Measurements from ENCODE around the gene EYS.

EYS gene

DNA sequence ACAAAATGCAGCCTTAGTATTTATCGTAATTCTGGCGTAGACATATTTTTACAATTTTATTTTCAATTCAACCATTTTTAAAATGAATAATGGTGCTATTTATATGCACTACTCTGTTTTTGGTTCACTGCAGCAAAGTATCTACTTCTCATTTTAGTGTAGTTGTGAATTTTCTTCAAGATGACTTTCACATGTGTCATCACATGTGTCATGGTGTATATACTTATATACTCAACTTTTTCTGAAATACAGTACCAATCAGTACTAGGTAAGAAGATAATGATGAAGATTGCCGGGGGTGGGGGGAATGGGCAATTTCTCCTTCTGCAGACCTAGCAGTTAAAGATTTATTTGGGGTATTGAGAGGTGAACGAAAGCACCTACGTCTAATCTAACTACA is 1436.9 kb downstream of the EYS start:
- no peak for TF ChIP-seq CTCF (IDR thresholded peaks at IDR 0.05; ENCODE audit: extremely low read depth, insufficient read depth, missing control alignments)
- in situ Hi-C loops (cut with MboI; ENCODE audit: low pct_unique_long_range_greater_than_20kb, low sequenced_read_pairs, unreplicated experiment) = no loop called here
- DNase-seq (ENCODE audit: low spot score) = no peak

- no peak for TF ChIP-seq CTCF (IDR thresholded peaks at IDR 0.05; ENCODE audit: extremely low read depth, insufficient read depth, missing control alignments)
- in situ Hi-C loops (cut with MboI; ENCODE audit: low pct_unique_long_range_greater_than_20kb, low sequenced_read_pairs, unreplicated experiment) = no loop called here
- peak; percentile 10 for DNase-seq (ENCODE audit: low spot score)
These were observed 1440.6 kb downstream of the EYS start for GRCh38 chr6:64266351-64266821.

GRCh38 chr6:64263778-64264177 is 1443.2 kb downstream of the EYS start:
- in situ Hi-C loops (cut with MboI; ENCODE audit: low pct_unique_long_range_greater_than_20kb, low sequenced_read_pairs, unreplicated experiment) = no loop called here
- no peak for TF ChIP-seq CTCF (IDR thresholded peaks at IDR 0.05; ENCODE audit: extremely low read depth, insufficient read depth, missing control alignments)
- no peak for DNase-seq (ENCODE audit: low spot score)

DNA sequence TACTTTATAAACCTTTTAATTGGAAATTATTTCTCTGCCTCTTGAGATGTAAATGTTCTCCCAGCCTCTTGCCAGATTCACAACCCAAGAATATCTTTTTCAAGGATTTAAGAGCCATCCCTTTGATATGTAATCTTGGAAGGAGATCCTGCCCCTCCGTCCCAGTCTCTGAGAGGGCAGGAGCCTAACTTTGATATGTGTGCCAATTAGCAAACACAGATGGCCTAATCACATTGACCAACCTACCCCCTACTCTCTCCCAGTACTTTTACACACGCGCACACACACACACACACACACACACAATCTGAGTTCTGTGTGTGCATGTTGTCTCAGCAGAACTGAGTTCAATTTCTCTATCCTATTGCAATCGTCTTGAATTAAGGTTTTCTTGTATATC is 1447.7 kb downstream of the EYS start:
- in situ Hi-C loops (cut with MboI; ENCODE audit: low pct_unique_long_range_greater_than_20kb, low sequenced_read_pairs, unreplicated experiment) = no loop called here
- TF ChIP-seq CTCF (IDR thresholded peaks at IDR 0.05; ENCODE audit: extremely low read depth, insufficient read depth, missing control alignments) = no peak
- DNase-seq (ENCODE audit: low spot score) = no peak

- no peak for TF ChIP-seq CTCF (IDR thresholded peaks at IDR 0.05; ENCODE audit: extremely low read depth, insufficient read depth, missing control alignments)
- no peak for DNase-seq (ENCODE audit: low spot score)
- in situ Hi-C loops (cut with MboI; ENCODE audit: low pct_unique_long_range_greater_than_20kb, low sequenced_read_pairs, unreplicated experiment) = no loop called here
These were observed 1448.3 kb downstream of the EYS start for GRCh38 chr6:64258752-64259151.

- in situ Hi-C loops (cut with MboI; ENCODE audit: low pct_unique_long_range_greater_than_20kb, low sequenced_read_pairs, unreplicated experiment) = no loop called here
- DNase-seq (ENCODE audit: low spot score) = no peak
- TF ChIP-seq CTCF (IDR thresholded peaks at IDR 0.05; ENCODE audit: extremely low read depth, insufficient read depth, missing control alignments) = no peak
These were observed 1448.7 kb downstream of the EYS start for GRCh38 chr6:64258302-64258701.

DNA sequence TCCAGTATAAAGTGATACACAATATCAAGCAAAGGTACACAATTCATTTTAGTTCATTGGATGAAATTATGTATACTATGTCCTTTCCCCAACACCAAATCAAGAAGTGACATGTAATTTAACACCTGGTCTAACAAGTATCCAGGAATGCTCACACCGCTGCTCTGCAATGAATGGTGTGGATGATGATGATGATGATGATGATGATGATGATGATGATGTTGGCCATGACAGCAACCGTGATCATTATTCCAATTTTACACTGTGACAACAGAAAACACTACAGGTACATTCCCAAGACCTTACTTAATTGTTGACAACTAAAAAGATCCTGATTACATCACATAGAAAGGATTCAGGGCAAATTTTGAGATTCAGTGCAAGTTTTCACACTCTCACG is 1449.4 kb downstream of the EYS start:
- DNase-seq (ENCODE audit: low spot score) = no peak
- in situ Hi-C loops (cut with MboI; ENCODE audit: low pct_unique_long_range_greater_than_20kb, low sequenced_read_pairs, unreplicated experiment) = no loop called here
- no peak for TF ChIP-seq CTCF (IDR thresholded peaks at IDR 0.05; ENCODE audit: extremely low read depth, insufficient read depth, missing control alignments)
